Measurements from ENCODE around the gene OPN1LW.
"Not testable (repeated sequence)": the region's sequence is repeated elsewhere in the genome, so short reads cannot be mapped to it uniquely, and the experiment has no call there.

The OPN1LW gene

GRCh38 chrX:154144010-154144409, at the start of gene OPN1LW:
OPN1LW (plus strand) TSS chrX:154144243; CDS start chrX:154144284, 41 bp downstream.
- DNase-seq (ENCODE audit: low read depth in 2 of 2) = not testable (repeated sequence)

- no peak for DNase-seq (ENCODE audit: low read depth in 2 of 2)
Observed at GRCh38 chrX:154094833-154095232, 49.2 kb upstream of the OPN1LW start.

GRCh38 chrX:154096140-154097002, 47.7 kb upstream of the OPN1LW start:
- DNase-seq (ENCODE audit: low read depth in 2 of 2) = no peak

GRCh38 chrX:154097003-154097588, 46.9 kb upstream of the OPN1LW start:
- peak; percentile 61 for DNase-seq (ENCODE audit: low read depth in 2 of 2)

GRCh38 chrX:154097589-154098541, 46.2 kb upstream of the OPN1LW start, which contains the start of gene MECP2:
MECP2 (minus strand) TSS chrX:154097717.
- peak; percentile 73 to 77 for DNase-seq (ENCODE audit: low read depth in 2 of 2)

- DNase-seq (ENCODE audit: low read depth in 2 of 2) = no peak
Observed at GRCh38 chrX:154098551-154098950, 45.5 kb upstream of the OPN1LW start.

GRCh38 chrX:154113729-154114128, 30.3 kb upstream of the OPN1LW start:
- no peak for DNase-seq (ENCODE audit: low read depth in 2 of 2)

GRCh38 chrX:154114652-154115051, 29.4 kb upstream of the OPN1LW start:
- no peak for DNase-seq (ENCODE audit: low read depth in 2 of 2)

GRCh38 chrX:154115071-154115470, 29.0 kb upstream of the OPN1LW start:
- no peak for DNase-seq (ENCODE audit: low read depth in 2 of 2)

- no peak for DNase-seq (ENCODE audit: low read depth in 2 of 2)
Observed at GRCh38 chrX:154115750-154116149, 28.3 kb upstream of the OPN1LW start.

GRCh38 chrX:154116426-154117211, 27.4 kb upstream of the OPN1LW start:
- no peak for DNase-seq (ENCODE audit: low read depth in 2 of 2)

GRCh38 chrX:154117566-154117965, 26.5 kb upstream of the OPN1LW start:
- DNase-seq (ENCODE audit: low read depth in 2 of 2) = no peak

- DNase-seq (ENCODE audit: low read depth in 2 of 2) = no peak
Observed at GRCh38 chrX:154120567-154120966, 23.5 kb upstream of the OPN1LW start.

GRCh38 chrX:154121207-154121606, 22.8 kb upstream of the OPN1LW start:
- no peak for DNase-seq (ENCODE audit: low read depth in 2 of 2)

GRCh38 chrX:154121961-154122360, 22.1 kb upstream of the OPN1LW start:
- no peak for DNase-seq (ENCODE audit: low read depth in 2 of 2)

- DNase-seq (ENCODE audit: low read depth in 2 of 2) = no peak
Observed at GRCh38 chrX:154123241-154124219, 20.5 kb upstream of the OPN1LW start.

- DNase-seq (ENCODE audit: low read depth in 2 of 2) = no peak
Observed at GRCh38 chrX:154125391-154126040, 18.5 kb upstream of the OPN1LW start.

GRCh38 chrX:154126101-154126500, 17.9 kb upstream of the OPN1LW start:
- no peak for DNase-seq (ENCODE audit: low read depth in 2 of 2)

GRCh38 chrX:154131955-154132354, 12.1 kb upstream of the OPN1LW start:
- DNase-seq (ENCODE audit: low read depth in 2 of 2) = no peak
